Panc1 (cell line): ENCODE measurements around the gene HTRA2.

Source experiments
- CTCF ChIP-seq: fragments of 450-650 bp; IDR thresholded peaks from 2 replicates; pipeline ENCODE4 v1.5.1; 2017; ENCODE audit warnings: mild to moderate bottlenecking
- POLR2AphosphoS5 ChIP-seq: IDR thresholded peaks from 2 replicates; pipeline ENCODE4 v1.6.1; 2012; ENCODE audit warnings: mild to moderate bottlenecking, low read depth, low read length, moderate library complexity
- REST ChIP-seq, 2 experiments: IDR thresholded peaks; 2 replicates each; pipeline ENCODE4 v1.6.1; 2011 to 2012; ENCODE audit warnings: low read depth in 2 of 2, control low read depth in 1 of 2, low read length in 1 of 2, mild to moderate bottlenecking in 1 of 2, moderate library complexity in 1 of 2; ENCODE audit not compliant: insufficient read depth in 1 of 2

GRCh38 chr2:74556831-74557370, 27.2 kb downstream of the HTRA2 start:
- no peak for TF ChIP-seq CTCF
- no peak for TF ChIP-seq REST (IDR thresholded peaks at IDR 0.05; ENCODE audit: insufficient read depth in 1 of 2, low read depth in 2 of 2, low read length in 1 of 2)
- no peak for TF ChIP-seq POLR2AphosphoS5
